SK-N-MC (cell line): ENCODE results near the gene CHST15.

Experiments
- DNase-seq: peaks from one replicate; pipeline ENCODE4 v3.0.0-alpha.2; 2011; ENCODE audit warnings: low read depth, low spot score
- H3K27ac ChIP-seq: fragments of 200-600 bp; sonication (generic); 2 replicates; pipeline ENCODE4 v1.5.1; 2016; ENCODE audit warnings: mixed run types
- H3K36me3 ChIP-seq: fragments of 200-600 bp; sonication (generic); 2 replicates; pipeline ENCODE4 v1.6.1; 2017; ENCODE audit warnings: antibody characterized with exemption, low read length, mixed read lengths; ENCODE audit not compliant: insufficient read depth
- H3K4me3 ChIP-seq: fragments of 200-600 bp; sonication (generic); 2 replicates; pipeline ENCODE4 v1.5.1; 2016
- H3K9ac ChIP-seq: fragments of 200-600 bp; sonication (generic); 2 replicates; pipeline ENCODE4 v1.8.0; 2017; ENCODE audit warnings: mixed run types, mixed read lengths; ENCODE audit not compliant: insufficient read length
- H3K9me3 ChIP-seq: fragments of 200-600 bp; sonication (generic); 2 replicates; pipeline ENCODE4 v1.6.1; 2017; ENCODE audit warnings: low read depth, mild to moderate bottlenecking, antibody characterized with exemption, low read length, moderate library complexity, mixed read lengths
- EZH2 ChIP-seq: fragments of 200-600 bp; sonication (generic); IDR thresholded peaks from one replicate; pipeline ENCODE4 v1.6.1; 2017; ENCODE audit warnings: antibody characterized with exemption
- FOXP2 ChIP-seq: optimal IDR thresholded peaks from 2 replicates; pipeline ENCODE3; 2011; ENCODE audit warnings: mild to moderate bottlenecking, moderate library complexity; ENCODE audit not compliant: insufficient read depth; ENCODE audit errors: extremely low read length, control extremely low read depth
- POLR2AphosphoS5 ChIP-seq: IDR thresholded peaks from 2 replicates; pipeline ENCODE4 v1.6.1; 2012; ENCODE audit warnings: mild to moderate bottlenecking, low read depth, low read length, borderline replicate concordance

Gene CHST15

DNA sequence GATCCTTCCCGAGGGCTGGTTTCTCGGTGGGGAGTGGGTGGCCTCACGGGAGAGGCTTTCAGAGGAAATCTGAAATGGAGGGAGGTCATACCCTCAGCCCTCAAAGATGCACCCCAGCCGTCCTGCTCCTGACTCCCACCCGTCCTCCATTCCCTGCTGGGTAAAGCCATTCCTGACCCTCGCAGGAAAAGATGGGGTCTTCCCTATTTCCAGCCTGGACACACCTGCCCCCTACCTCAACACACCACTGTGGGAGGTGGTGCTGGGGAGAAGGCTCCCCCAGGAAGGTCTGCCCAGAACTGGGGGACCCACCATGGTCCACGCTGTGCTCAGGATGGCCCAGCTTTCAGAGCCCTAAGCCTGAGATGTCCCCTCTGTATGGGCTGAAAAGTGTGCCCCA lies 86.9 kb downstream of the CHST15 start:
- H3K4me3 ChIP-seq: no peak overlapping the region
- H3K36me3 ChIP-seq: no peaks in the 10 kb centered on the region
- TF ChIP-seq EZH2 (no peak), FOXP2 (no peak), POLR2AphosphoS5 (no peak)
- no peak overlapping the region for H3K27ac ChIP-seq
- DNase-seq: no peak
- H3K9me3 ChIP-seq: no peaks in the 10 kb centered on the region
- H3K9ac ChIP-seq: no peak overlapping the region

DNA sequence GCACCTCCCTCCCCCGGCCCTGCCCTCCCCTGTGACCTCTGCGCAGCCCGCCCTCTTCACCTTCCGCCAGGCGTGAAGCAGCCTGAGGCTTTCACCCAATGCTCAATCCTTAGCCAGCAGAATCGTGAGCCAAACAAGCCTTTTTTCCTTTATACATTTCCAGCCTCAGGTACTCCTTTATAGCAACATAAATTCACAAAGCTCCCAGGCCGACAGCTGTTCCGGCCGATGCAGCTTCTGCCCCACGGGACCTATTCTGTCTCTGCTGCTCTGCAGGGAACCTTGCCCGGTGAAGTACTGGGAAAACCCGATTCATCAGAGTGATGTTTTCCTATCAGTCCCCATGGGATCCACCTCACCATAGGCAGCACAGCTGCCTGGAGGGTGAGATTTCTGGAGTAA lies 87.4 kb downstream of the CHST15 start:
- no peaks in the 10 kb centered on the region for H3K9me3 ChIP-seq
- DNase-seq: no peak
- TF ChIP-seq EZH2 (no peak), FOXP2 (no peak), POLR2AphosphoS5 (no peak)
- no peak overlapping the region for H3K4me3 ChIP-seq
- H3K27ac ChIP-seq: no peak overlapping the region
- no peaks in the 10 kb centered on the region for H3K36me3 ChIP-seq
- no peak overlapping the region for H3K9ac ChIP-seq

DNA sequence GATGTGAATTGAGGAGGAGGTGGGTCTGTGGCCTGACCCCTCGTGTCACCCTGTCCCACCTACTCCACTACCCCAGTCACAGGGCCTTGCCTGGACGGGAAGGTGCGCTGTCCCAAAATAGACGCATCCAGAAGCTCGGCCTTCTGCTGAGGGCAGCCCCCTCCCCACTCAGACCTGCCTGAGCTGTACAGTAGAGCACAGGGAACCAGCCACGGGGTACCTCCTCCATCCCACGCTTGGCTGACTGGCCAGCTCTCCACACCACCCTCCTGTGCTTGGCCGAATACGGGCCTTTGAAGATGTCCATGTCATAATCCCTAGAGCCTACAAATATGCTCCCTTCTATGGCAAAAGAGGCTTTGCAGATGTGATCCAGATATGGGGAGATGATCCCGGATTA lies 88.3 kb downstream of the CHST15 start:
- H3K9me3 ChIP-seq: no peaks in the 10 kb centered on the region
- no peaks in the 10 kb centered on the region for H3K36me3 ChIP-seq
- no peak overlapping the region for H3K9ac ChIP-seq
- DNase-seq: no peak
- H3K4me3 ChIP-seq: no peak overlapping the region
- no peak for TF ChIP-seq EZH2
- no peak for TF ChIP-seq FOXP2
- TF ChIP-seq POLR2AphosphoS5: no peak
- no peak overlapping the region for H3K27ac ChIP-seq

GRCh38 chr10:124004663-124005004 lies 88.8 kb downstream of the CHST15 start:
- Histone ChIP-seq H3K9ac (no peak overlapping the region), H3K4me3 (no peak overlapping the region), H3K27ac (no peak overlapping the region), H3K36me3 (no peaks in the 10 kb centered on the region), H3K9me3 (no peaks in the 10 kb centered on the region)
- TF ChIP-seq POLR2AphosphoS5 (no peak), FOXP2 (no peak), EZH2 (no peak)
- DNase-seq: no peak

DNA sequence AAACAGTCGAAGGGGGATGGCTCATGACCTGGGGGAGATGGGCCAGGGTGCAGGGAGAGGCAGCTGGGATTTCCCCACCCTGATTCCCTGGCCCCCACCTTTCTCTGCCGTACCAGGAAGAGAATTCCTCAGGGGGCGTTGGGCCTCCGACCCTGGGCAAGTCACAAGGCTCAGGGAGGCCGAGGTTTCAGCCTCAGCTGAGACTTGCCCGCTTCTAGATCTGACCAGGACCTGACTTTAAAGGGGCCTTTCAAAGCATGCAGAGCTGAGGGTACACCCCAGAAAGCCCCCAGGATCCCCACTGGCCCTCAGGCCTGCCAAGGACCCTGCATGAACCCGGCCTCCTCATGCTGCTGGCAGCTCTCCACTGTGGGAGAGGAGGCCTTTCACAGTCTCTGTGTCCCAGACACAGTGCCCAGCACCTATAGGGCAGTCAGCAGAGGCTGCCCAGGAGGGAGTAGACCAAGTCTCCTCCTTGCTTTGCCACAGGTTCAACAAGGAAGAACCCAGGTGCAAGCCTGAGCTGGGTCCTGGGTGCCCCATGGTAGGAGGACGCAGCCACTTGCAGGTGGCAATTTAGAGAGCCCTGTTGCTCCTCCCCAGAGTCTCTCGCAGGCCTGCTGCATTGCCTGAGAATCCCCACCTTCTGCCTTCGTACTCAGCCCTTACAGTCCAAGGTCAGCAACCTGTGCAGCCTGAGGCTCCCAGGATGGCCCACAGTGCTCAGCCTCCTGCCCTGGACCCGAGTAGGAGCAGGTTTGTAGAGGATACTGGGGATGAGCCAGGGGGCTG lies 89.3 kb downstream of the CHST15 start:
- H3K27ac ChIP-seq: no peak overlapping the region
- H3K9ac ChIP-seq: no peak overlapping the region
- H3K4me3 ChIP-seq: no peak overlapping the region
- H3K9me3 ChIP-seq: no peaks in the 10 kb centered on the region
- no peaks in the 10 kb centered on the region for H3K36me3 ChIP-seq
- no peak for DNase-seq
- TF ChIP-seq EZH2 (no peak), FOXP2 (no peak), POLR2AphosphoS5 (no peak)

- no peak for TF ChIP-seq EZH2
- no peak for TF ChIP-seq POLR2AphosphoS5
- no peak for TF ChIP-seq FOXP2
- no peak overlapping the region for H3K4me3 ChIP-seq
- H3K36me3 ChIP-seq: no peaks in the 10 kb centered on the region
- H3K27ac ChIP-seq: no peak overlapping the region
- H3K9me3 ChIP-seq: no peaks in the 10 kb centered on the region
- DNase-seq: no peak
- no peak overlapping the region for H3K9ac ChIP-seq
Observed at GRCh38 chr10:124003481-124003870, 89.9 kb downstream of the CHST15 start.

- no peak overlapping the region for H3K27ac ChIP-seq
- no peak overlapping the region for H3K9ac ChIP-seq
- H3K4me3 ChIP-seq: no peak overlapping the region
- TF ChIP-seq FOXP2: no peak
- TF ChIP-seq POLR2AphosphoS5: no peak
- TF ChIP-seq EZH2: no peak
- H3K36me3 ChIP-seq: no peaks in the 10 kb centered on the region
- H3K9me3 ChIP-seq: no peaks in the 10 kb centered on the region
- no peak for DNase-seq
Observed at GRCh38 chr10:124003070-124003419, 90.4 kb downstream of the CHST15 start.

DNA sequence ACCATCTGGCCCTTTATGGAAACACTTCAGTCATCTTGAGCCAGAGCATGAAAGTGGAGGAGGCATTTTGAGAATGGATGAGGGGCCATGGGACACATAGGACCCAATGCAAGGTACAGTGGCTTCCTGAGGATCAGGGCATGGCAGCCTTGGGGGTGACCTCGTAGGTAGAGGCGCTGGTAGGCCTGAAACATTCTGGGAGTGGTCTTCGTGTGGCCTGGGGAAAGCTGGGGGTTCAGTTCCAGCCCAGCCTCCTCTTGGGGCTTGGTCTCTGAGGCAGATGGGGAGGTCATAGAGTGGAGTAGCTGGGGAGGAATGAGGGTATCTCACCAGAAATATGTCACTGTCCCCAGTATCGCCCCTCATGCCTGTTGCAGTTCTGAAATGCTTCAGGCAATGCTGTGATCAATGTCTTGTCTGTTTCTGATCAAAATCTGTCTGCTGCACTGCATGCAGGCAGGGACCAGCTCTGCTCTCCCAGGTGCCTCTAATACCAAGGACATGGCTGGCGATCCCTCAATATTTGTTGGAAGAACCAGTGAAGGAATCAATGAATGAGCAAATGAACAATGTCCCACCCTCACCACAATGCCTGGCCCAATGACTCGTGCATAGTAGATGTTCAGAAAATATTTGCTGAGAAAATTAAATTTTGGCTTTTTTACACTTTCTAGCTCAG lies 90.9 kb downstream of the CHST15 start:
- H3K4me3 ChIP-seq: no peak overlapping the region
- TF ChIP-seq POLR2AphosphoS5 (no peak), EZH2 (no peak), FOXP2 (no peak)
- no peaks in the 10 kb centered on the region for H3K9me3 ChIP-seq
- no peak overlapping the region for H3K27ac ChIP-seq
- no peaks in the 10 kb centered on the region for H3K36me3 ChIP-seq
- H3K9ac ChIP-seq: no peak overlapping the region
- DNase-seq: no peak

DNA sequence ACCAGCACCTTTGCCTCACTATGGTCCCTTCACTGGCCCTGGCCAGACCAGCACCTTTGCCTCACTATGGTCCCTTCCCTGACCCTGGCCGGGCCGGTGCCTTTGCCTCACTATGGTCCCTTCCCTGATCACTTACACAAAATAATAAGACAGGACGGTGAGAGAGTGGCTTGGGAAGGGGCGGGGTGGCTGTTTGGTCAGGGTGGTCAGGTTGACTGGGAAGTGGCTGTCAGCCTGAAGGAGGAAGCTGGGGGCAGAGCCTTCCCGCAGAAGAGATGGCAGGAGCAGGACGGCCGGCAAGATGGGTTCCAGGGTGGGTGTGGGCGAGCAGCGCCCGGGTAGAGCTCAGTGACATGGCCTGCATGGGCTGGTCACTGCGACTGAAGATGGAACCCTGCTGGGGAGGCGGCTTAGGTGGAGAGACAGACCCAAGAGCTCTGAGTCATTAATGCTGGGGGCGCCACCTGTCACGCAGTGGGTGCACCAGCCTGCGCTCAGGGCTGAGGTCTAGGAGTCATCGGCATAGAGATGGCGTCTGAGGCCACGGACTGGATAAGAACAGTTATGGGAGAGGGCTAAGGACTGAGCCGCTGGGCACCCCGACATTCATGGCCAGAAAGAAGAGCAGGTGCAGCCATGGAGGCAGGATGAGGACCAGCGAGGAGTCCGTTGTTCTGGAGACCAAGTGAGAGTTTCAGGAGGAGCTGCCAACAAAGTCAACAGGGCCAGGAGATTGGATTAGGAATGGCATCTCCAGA lies 91.8 kb downstream of the CHST15 start:
- no peaks in the 10 kb centered on the region for H3K36me3 ChIP-seq
- no peak for TF ChIP-seq FOXP2
- no peak for TF ChIP-seq EZH2
- TF ChIP-seq POLR2AphosphoS5: no peak
- no peaks in the 10 kb centered on the region for H3K9me3 ChIP-seq
- H3K9ac ChIP-seq: no peak overlapping the region
- H3K4me3 ChIP-seq: no peak overlapping the region
- no peak overlapping the region for H3K27ac ChIP-seq
- no peak for DNase-seq
